GM23338 (cell line): ENCODE measurements around the gene NUDT6. TPM values are rescaled to one million over a fixed set of nuclear protein-coding genes. Genes with fewer than 3 reads are reported as not detected.

Experiments
- ATAC-seq: fragments of 200-7000 bp; cut with Tn5 transposase; 3 replicates; pipeline ENCODE4 v1.9.1; 2020
- DNase-seq: peaks from one replicate; pipeline ENCODE4 v3.0.0-alpha.2; 2015; ENCODE audit warnings: low spot score
- H2AFZ ChIP-seq: fragments of 200-600 bp; sonication (generic); 2 replicates; pipeline ENCODE4 v1.8.0; 2016; ENCODE audit warnings: antibody characterized with exemption, mild to moderate bottlenecking, moderate library complexity
- H3F3A ChIP-seq: fragments of 200-600 bp; sonication (generic); replicated peaks from 2 replicates; pipeline ENCODE4 v1.8.0; 2017; ENCODE audit warnings: antibody characterized with exemption, mixed run types, low read depth
- H3K27ac ChIP-seq: fragments of 200-600 bp; sonication (generic); 2 replicates; pipeline ENCODE4 v1.6.1; 2016; ENCODE audit warnings: low read depth
- H3K27me3 ChIP-seq: fragments of 200-600 bp; sonication (generic); 2 replicates; pipeline ENCODE4 v1.8.0; 2016; ENCODE audit warnings: mild to moderate bottlenecking, mixed run types, moderate library complexity; ENCODE audit not compliant: insufficient read depth
- H3K36me3 ChIP-seq: fragments of 200-600 bp; sonication (generic); 2 replicates; pipeline ENCODE4 v1.8.0; 2016; ENCODE audit warnings: mild to moderate bottlenecking; ENCODE audit not compliant: insufficient read depth
- H3K4me1 ChIP-seq: fragments of 200-600 bp; sonication (generic); 2 replicates; pipeline ENCODE4 v1.8.0; 2016; ENCODE audit warnings: mild to moderate bottlenecking, moderate library complexity; ENCODE audit not compliant: insufficient read depth
- H3K4me2 ChIP-seq: fragments of 200-600 bp; sonication (generic); 2 replicates; pipeline ENCODE4 v1.7.1; 2017; ENCODE audit warnings: mixed run types
- H3K4me3 ChIP-seq: fragments of 200-600 bp; sonication (generic); 2 replicates; pipeline ENCODE4 v1.6.1; 2016; ENCODE audit warnings: mixed run types
- H3K79me2 ChIP-seq: fragments of 200-600 bp; sonication (generic); replicated peaks from 2 replicates; pipeline ENCODE4 v1.8.0; 2017; ENCODE audit warnings: mild to moderate bottlenecking; ENCODE audit not compliant: insufficient read depth
- H3K9me2 ChIP-seq: fragments of 200-600 bp; sonication (generic); 2 replicates; pipeline ENCODE4 v1.8.0; 2017; ENCODE audit not compliant: insufficient read depth
- H4K20me1 ChIP-seq: fragments of 200-600 bp; sonication (generic); replicated peaks from 2 replicates; pipeline ENCODE4 v1.8.0; 2017; ENCODE audit warnings: mild to moderate bottlenecking; ENCODE audit not compliant: insufficient read depth
- H3K27ac Mint-ChIP-seq: 2 replicates; pipeline ENCODE4 v1.8.0; 2020; ENCODE audit warnings: inconsistent platforms, mild to moderate bottlenecking, moderate library complexity, mixed read lengths
- H3K27me3 Mint-ChIP-seq: 3 replicates; pipeline ENCODE4 v1.8.0; 2022; ENCODE audit warnings: low read depth, mild to moderate bottlenecking, moderate library complexity, mixed read lengths, inconsistent platforms; ENCODE audit not compliant: insufficient read depth, poor library complexity
- H3K36me3 Mint-ChIP-seq: 3 replicates; pipeline ENCODE4 v1.8.0; 2021; ENCODE audit warnings: low read depth, mild to moderate bottlenecking, inconsistent platforms, moderate library complexity, mixed read lengths
- H3K4me1 Mint-ChIP-seq: 3 replicates; pipeline ENCODE4 v1.8.0; 2020; ENCODE audit warnings: mild to moderate bottlenecking, inconsistent platforms, mixed read lengths
- H3K4me3 Mint-ChIP-seq: 3 replicates; pipeline ENCODE4 v1.8.0; 2021; ENCODE audit warnings: moderate library complexity, mild to moderate bottlenecking, inconsistent platforms, mixed read lengths
- H3K9me3 Mint-ChIP-seq: 3 replicates; pipeline ENCODE4 v1.8.0; 2020; ENCODE audit warnings: moderate library complexity, mild to moderate bottlenecking, inconsistent platforms, mixed read lengths
- EZH2phosphoT487 ChIP-seq: fragments of 200-600 bp; sonication (generic); IDR thresholded peaks from one replicate; pipeline ENCODE4 v1.8.1; 2018; ENCODE audit warnings: antibody characterized with exemption; ENCODE audit not compliant: unreplicated experiment
- REST ChIP-seq: IDR thresholded peaks from one replicate; pipeline ENCODE4 v1.6.1; 2018; ENCODE audit warnings: antibody characterized with exemption; ENCODE audit not compliant: unreplicated experiment
- polyA plus RNA-seq: library from polyadenylated mRNA; unstranded; fragments of >200 nt; fragmentation: Nextera tagmentation; extraction: Ambion mirVana; gene quantifications from 2 replicates; pipeline ENCODE4 v1.2.1, GENCODE V29; 2016
- total RNA-seq: library from RNA; depleted of rRNA; stranded (reverse); fragments of >200 nt; shearing (Covaris generic); gene quantifications from 2 replicates; pipeline ENCODE4 v1.2.3, GENCODE V29; 2014
- TF ChIP-seq, protein P1 (sequence below): IDR thresholded peaks from 2 replicates; pipeline ENCODE4 v1.6.1; 2016; ENCODE audit warnings: antibody characterized with exemption
- TF ChIP-seq, protein P2 (sequence below), 2 experiments: fragments of 200-600 bp in 1 of 2; sonication (generic) in 1 of 2; conservative IDR thresholded peaks; 2 replicates each; pipeline versions ENCODE4 v1.5.1 to v1.6.1; 2016 to 2017; ENCODE audit warnings: antibody characterized with exemption in 2 of 2, low read depth in 2 of 2, mild to moderate bottlenecking in 2 of 2, moderate library complexity in 1 of 2

The NUDT6 gene
- total and polyA plus RNA-seq, 2 experiments from 2014 or later, result 4.9 to 9.1 TPM

DNA sequence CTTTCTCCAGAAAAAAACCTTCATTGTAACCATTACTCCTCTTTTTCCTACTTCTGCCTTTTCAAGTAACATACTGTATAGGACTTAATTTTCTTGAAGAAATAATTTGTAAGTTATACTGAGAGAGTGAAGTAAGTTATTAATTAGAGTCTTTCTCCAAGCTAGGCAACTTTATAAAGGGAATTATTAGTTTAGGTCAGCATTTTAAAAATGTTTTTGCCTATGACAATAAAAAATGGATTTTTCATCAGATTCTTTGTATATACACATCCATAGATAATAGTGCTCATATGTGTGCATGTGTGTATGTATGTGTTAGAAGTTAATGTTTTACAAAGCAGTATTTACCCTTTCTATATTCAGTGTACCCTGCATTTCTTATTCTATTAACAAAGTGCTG, 10.4 kb upstream of the NUDT6 start:
- no peaks in the 10 kb centered on the region for H3K27me3 Mint-ChIP-seq
- Histone ChIP-seq H2AFZ (no peak overlapping the region), H3K4me1 (no peaks in the 10 kb centered on the region), H3K4me2 (no peak overlapping the region), H4K20me1 (no peaks in the 10 kb centered on the region; the same call in none of the 2 replicates), H3F3A (no peaks in the 10 kb centered on the region), H3K79me2 (peaks cover under 1% of the 10 kb centered on the region; the same call in 1 of the 2 replicates), H3K27ac (no peak overlapping the region), H3K4me3 (no peak overlapping the region), H3K27me3 (no peaks in the 10 kb centered on the region), H3K36me3 (peaks cover 45% of the 10 kb centered on the region), H3K9me2 (no peaks in the 10 kb centered on the region)
- ATAC-seq, result no peak
- peaks cover 53% of the 10 kb centered on the region for H3K36me3 Mint-ChIP-seq
- no peaks in the 10 kb centered on the region for H3K9me3 Mint-ChIP-seq
- no peaks in the 10 kb centered on the region for H3K4me1 Mint-ChIP-seq
- no peak for TF ChIP-seq EZH2phosphoT487
- DNase-seq, result no peak
- H3K27ac Mint-ChIP-seq, result no peak overlapping the region
- H3K4me3 Mint-ChIP-seq, result no peak overlapping the region

DNA sequence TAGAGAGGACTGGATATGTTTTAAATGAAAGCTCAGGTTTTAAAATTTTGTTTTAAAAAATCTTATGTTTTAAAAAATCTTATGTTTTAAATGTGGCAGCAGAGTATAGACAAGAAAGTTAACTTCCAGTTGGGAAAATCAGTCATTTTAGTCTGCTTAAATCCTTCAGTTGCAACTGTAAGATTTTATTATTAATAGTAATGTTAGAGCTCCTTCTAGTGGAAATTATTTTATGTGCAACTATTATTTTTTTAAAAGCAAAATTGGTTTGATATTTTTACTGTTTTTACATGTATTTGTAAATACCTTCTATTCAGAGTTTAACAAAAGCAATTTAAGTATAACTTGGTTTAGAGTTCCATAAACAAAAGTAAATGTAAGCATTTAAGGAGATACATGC, 8.5 kb upstream of the NUDT6 start:
- DNase-seq (peak; percentile 39), ATAC-seq (no peak)
- H3K27ac ChIP-seq, result no peak overlapping the region
- Mint-ChIP-seq H3K27ac (no peak overlapping the region), H3K4me1 (no peaks in the 10 kb centered on the region), H3K4me3 (no peak overlapping the region), H3K27me3 (no peaks in the 10 kb centered on the region), H3K9me3 (no peaks in the 10 kb centered on the region), H3K36me3 (peaks cover 37% of the 10 kb centered on the region)
- peaks cover 18% of the 10 kb centered on the region for H3K79me2 ChIP-seq
- H3F3A ChIP-seq, result no peaks in the 10 kb centered on the region
- TF ChIP-seq, protein P1, sequence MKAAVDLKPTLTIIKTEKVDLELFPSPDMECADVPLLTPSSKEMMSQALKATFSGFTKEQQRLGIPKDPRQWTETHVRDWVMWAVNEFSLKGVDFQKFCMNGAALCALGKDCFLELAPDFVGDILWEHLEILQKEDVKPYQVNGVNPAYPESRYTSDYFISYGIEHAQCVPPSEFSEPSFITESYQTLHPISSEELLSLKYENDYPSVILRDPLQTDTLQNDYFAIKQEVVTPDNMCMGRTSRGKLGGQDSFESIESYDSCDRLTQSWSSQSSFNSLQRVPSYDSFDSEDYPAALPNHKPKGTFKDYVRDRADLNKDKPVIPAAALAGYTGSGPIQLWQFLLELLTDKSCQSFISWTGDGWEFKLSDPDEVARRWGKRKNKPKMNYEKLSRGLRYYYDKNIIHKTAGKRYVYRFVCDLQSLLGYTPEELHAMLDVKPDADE, result no peak
- TF ChIP-seq, protein P2, sequence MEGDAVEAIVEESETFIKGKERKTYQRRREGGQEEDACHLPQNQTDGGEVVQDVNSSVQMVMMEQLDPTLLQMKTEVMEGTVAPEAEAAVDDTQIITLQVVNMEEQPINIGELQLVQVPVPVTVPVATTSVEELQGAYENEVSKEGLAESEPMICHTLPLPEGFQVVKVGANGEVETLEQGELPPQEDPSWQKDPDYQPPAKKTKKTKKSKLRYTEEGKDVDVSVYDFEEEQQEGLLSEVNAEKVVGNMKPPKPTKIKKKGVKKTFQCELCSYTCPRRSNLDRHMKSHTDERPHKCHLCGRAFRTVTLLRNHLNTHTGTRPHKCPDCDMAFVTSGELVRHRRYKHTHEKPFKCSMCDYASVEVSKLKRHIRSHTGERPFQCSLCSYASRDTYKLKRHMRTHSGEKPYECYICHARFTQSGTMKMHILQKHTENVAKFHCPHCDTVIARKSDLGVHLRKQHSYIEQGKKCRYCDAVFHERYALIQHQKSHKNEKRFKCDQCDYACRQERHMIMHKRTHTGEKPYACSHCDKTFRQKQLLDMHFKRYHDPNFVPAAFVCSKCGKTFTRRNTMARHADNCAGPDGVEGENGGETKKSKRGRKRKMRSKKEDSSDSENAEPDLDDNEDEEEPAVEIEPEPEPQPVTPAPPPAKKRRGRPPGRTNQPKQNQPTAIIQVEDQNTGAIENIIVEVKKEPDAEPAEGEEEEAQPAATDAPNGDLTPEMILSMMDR (conservative IDR thresholded peaks at IDR 0.05; ENCODE audit: low read depth in 2 of 2), result peak in 1 of 2 experiments; percentile 66; a peak in 3 of 4 replicates
- TF ChIP-seq REST, result no peak
- no peaks in the 10 kb centered on the region; the same call in 1 of the 2 replicates for H3K4me1 ChIP-seq
- H4K20me1 ChIP-seq, result no peaks in the 10 kb centered on the region
- H2AFZ ChIP-seq, result no peak overlapping the region
- no peak overlapping the region for H3K4me3 ChIP-seq
- H3K36me3 ChIP-seq, result peaks cover 29% of the 10 kb centered on the region
- no peaks in the 10 kb centered on the region for H3K9me2 ChIP-seq
- no peak overlapping the region for H3K4me2 ChIP-seq
- no peaks in the 10 kb centered on the region for H3K27me3 ChIP-seq
